NOMO-1 treated with dmso at 0.1 percent for 144 hours (cell line): ENCODE results near the gene HOXC12.

ENCODE experiments used
- DNase-seq: peaks from one replicate; lab custom pipeline; 2025; ENCODE audit not compliant: unreplicated experiment; lab: John Stamatoyannopoulos, UW

Gene HOXC12

GRCh38 chr12:53954694-53955035, at the start of gene HOXC12:
HOXC12 (plus strand) TSS chr12:53954903; CDS start chr12:53954930, 27 bp downstream.
- no peak for DNase-seq

GRCh38 chr12:53907103-53907502, 47.6 kb upstream of the HOXC12 start:
- no peak for DNase-seq

GRCh38 chr12:53916788-53917655, 37.7 kb upstream of the HOXC12 start:
- no peak for DNase-seq

- no peak for DNase-seq
Measured at GRCh38 chr12:53924521-53925405, 29.9 kb upstream of the HOXC12 start.

DNA sequence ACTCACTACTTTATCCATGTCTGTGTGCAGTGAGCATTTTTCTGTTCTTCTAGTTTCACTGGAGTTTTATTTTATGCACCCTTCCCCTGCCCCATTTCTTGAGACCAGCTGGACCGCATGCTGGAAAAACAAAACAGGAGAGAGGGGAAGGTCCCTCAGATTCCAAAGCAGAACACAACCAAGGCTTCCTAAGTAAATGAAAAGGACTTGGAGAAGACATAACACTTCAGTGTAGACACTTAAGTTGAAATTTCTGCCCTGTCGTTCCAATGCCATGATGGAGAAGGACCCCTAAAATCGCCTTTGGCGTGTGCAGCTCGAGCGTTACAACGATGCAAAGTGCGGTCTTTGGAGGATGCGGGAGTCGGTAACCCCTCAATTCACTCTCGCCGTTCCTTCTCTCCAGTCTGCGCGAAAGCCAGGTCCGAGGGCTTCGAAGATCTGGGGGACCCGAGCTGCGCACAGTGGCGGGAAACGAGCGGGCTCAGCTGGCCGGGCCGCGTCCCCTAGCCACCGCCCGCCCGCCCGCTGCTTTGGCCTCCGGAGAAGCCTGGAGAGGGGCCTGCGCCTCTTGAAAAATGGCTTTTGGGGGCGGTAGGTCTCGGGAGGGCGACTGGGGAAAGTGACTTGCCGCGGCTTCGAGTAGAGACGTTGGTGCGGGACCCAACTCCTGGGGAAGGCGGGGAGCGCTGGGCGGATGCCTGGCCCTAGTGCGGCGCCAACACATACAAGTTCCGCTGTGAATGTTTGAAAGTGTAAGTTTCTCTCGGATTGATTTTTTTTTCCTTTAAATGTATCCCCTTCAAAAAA, 27.3 kb upstream of the HOXC12 start:
- DNase-seq: no peak

- no peak for DNase-seq
Measured at GRCh38 chr12:53928054-53928835, 26.5 kb upstream of the HOXC12 start.

DNA sequence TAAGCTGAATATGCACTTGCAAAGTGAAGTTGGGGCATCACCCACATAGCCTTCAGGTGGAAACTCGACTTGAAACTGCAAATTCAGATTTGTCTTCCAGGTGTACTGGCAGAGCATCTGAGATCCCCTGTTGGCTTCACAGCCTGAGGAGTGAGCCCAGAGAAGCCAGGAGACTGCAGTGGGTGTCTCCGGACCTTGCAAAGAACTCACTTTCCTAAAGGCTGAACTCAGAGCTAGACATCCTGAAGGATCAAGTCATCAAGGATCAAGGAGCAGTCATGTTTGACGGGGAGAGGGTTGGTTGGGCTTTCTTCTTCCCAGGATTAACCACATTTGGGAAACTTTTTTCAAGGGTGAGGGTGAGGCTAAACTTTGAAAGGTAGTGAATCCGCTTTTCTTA, 25.2 kb upstream of the HOXC12 start:
- DNase-seq: no peak

DNA sequence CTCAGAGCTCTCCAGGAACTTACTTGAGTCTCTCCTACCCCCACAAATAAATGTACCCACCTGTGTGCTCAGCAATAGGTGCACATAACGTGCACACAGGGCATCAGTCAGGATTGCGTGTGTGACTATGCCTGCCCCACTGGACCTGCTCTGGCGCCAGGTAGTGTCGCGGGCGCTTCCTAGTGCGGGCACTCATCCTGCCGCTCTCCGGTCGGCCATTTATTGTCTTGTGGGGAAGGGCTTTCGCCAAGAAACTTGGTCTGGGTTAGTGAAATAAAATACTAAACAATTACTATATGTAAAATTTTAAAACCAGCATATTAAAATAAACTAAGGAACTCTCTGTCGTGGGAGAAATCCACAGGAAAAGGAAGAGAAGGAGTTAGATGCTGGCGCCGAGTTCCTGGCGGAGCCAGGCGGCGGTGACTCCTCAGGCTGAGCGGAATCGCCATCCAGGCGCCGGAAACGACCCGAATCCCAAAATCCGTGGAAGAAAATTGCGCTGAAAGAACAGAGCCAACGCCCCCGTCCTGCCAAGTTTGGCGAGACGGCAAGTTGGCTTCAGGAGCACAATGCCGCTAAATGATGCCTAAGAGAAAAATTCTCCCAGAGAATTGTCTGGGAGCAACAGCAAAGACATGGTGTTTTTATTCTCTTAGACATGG, 24.0 kb upstream of the HOXC12 start:
- no peak for DNase-seq

GRCh38 chr12:53931844-53932581, 22.7 kb upstream of the HOXC12 start:
- no peak for DNase-seq

- DNase-seq: no peak
Measured at GRCh38 chr12:53932915-53933314, 21.8 kb upstream of the HOXC12 start.

- no peak for DNase-seq
Measured at GRCh38 chr12:53935383-53936341, 19.0 kb upstream of the HOXC12 start.

DNA sequence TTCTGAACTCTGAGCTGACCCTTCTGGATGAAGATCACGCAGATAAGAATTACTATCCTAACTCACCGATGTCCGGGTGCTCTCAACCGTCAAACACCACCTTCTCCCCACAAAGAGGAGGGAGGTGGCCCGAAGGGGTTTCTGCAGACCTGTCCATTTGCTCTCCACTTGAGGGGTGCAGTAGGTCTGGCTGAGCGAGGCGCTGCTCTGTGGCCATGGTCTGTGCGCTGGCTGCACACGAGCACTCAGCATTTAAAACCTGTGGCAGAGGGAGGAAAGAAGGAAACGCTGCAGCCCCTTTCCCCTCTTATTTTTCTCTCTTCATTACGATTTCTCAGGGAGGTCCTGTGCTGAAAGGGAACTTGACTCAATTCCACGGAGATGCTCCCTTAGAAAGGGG, 17.6 kb upstream of the HOXC12 start:
- DNase-seq: no peak

DNA sequence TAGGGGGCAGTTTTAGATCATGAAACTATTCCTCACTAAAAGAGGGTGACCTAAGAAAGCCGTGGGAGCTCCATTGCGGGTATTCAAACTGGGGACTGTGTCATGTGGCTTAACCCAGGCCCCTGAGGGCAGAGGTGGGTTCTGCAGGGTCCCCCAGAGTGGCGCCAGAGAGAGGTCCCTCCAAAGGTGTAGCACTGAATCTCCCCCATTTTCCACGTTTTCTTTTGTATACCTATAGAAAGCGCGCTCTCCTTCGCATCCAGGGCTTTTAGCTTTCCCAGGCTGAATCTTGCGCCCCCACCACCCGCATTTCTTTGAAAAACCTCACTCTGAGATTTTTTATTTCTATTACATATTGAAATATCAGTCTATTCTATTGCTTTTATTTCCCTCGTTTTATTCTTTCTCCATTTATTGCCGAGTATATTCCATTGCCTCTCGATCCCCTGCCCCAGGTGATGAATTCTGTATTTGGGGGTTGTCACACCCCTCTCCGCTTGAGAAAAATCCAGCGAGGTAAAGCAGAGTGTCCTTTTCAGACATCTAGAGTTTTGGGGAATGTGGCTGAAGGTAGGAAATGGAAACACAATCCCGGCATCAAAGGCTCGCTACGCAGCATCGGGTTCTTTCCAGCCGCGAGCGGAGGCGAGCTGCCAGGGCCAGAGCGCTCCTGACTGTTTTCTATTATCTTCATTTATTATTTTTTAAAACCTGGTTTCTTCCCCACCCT, 16.9 kb upstream of the HOXC12 start:
- DNase-seq: no peak

DNA sequence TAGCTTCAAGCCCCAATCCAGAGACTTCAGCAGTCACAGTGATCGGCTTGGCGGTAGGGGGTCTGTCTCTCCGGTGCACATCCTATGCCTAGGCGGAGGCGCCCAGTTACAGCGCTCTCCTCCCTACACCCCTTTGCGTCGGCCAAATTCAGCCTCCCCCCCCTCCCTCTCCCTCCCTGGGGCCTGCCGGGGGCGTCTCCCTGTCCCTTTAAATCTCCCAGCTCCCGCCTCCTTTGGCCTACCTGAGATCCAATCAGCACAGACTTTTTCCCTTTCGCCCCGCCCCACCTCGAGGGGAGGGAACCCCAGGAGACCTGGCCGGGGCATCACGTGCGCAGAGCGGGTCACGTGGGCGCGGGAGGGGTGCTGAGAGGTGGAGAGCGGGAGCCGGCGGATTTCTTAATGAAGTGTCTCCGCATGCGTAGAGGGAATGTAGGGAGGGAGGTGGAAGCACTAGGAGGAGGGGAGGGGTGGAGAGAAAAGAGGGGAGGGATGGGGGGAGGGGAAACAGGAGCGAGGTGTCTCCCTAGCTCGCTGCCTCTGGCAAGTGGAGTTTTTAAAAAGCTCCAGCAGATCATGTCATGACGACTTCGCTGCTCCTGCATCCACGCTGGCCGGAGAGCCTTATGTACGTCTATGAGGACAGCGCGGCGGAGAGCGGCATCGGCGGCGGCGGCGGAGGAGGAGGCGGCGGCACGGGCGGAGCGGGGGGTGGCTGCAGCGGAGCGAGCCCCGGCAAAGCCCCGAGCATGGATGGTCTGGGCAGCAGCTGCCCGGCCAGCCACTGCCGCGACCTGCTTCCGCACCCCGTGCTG, 16.2 kb upstream of the HOXC12 start, which contains the start of gene HOXC13:
TSS of gene HOXC13 (plus strand) at position 506 of the 815 bp plus-strand sequence. CDS start at position 582, 76 bp downstream.
- no peak for DNase-seq

DNA sequence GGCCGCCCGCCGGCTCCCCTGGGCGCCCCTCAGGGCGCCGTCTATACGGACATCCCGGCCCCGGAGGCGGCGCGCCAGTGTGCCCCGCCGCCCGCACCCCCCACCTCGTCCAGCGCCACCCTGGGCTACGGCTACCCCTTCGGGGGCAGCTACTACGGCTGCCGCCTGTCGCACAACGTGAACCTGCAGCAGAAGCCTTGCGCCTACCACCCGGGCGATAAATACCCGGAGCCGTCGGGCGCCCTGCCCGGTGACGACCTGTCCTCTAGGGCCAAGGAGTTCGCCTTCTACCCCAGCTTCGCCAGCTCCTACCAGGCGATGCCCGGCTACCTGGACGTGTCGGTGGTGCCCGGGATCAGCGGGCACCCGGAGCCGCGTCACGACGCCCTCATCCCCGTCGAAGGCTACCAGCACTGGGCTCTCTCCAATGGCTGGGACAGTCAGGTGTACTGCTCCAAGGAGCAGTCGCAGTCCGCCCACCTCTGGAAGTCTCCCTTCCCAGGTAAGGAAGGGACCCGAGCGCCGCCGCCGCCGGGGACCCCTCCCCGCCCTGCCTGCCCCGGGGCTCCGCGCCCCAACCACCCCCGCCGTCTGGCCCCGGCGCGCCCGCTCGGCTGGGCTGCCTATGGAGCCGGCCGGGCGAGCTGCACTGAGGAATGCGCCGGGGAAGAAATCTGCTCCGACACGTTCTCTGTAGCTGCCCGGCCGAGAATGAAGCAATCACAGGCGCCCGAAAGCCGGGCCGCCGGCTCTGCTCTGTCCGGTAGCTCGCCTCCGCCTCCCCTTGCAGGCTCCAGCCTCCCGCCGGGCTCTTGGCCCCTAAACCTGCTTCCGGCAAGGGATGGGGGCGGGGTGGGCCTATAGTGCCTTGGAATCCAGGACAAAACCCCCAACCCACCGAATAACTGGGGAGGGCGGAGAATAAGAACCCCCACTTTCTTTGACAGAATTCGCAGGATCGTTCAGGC, 15.3 kb upstream of the HOXC12 start:
- DNase-seq: no peak
